C1 segment of cervical spinal cord (tissue), 14 donors: ENCODE measurements around the gene MAFF.

Experiments used
- DNase-seq, 14 donors: peaks; one replicate each; lab custom pipeline; 2025; lab: John Stamatoyannopoulos, UW

The MAFF gene

DNA sequence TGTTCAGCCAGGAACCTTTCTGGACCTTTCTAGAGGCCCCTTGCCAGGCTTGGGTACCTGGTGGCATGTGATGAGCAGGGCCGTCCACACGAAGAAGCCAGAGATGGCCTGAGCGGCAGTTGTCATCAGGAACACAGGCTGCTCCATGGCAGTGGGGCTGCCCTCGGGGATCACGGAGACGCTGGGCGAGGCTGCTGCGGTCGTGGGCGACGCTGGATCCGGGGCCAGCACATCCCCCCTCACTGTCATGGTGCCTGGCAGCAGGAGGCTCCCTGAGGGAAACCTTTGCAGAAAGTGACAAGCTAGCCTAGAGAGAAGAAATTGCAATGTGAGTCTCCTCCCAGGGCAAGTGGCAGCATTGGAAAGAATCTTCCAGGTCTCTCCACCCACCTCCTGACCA, 45.9 kb downstream of the MAFF start:
- no peak for DNase-seq

GRCh38 chr22:38248280-38248679, 46.5 kb downstream of the MAFF start:
- no peak for DNase-seq

- no peak for DNase-seq
Measured at GRCh38 chr22:38249301-38249700, 47.5 kb downstream of the MAFF start.

GRCh38 chr22:38249803-38250642, 48.2 kb downstream of the MAFF start:
- no peak for DNase-seq

DNA sequence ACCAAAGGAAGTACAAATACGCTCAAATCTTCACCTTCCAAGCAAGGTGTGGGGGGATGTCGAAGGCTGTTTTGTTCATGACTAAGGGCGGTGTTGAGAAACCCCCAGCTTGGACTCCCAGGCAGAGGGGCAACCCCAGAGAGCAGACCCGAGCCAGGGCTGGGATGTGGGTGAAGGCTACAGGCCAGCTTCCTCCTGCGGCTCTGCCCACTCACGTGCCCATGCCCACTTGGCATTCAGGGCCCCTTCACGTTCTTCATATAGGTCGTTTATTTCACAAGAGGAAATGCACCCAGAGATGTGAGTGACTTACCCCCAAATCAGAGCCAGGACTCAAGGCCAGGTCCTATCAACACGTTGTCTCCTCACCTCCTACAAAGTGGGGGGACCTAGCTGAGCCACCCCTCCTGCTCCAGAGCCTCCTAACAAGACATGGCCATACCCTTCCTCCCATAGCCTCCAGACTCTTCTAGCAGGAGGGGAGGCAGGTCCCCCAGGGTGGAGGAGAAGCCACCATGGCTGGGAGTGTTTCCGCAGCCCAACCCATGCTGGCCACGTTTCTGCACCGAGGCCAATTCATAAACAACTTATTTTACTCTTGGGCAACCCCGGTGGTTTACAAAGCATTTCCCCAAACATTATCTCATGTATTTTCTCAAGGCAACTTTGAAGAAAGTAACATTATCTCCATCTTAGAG, 49.0 kb downstream of the MAFF start:
- DNase-seq: no peak

GRCh38 chr22:38251341-38251692, 49.5 kb downstream of the MAFF start:
- no peak for DNase-seq

DNA sequence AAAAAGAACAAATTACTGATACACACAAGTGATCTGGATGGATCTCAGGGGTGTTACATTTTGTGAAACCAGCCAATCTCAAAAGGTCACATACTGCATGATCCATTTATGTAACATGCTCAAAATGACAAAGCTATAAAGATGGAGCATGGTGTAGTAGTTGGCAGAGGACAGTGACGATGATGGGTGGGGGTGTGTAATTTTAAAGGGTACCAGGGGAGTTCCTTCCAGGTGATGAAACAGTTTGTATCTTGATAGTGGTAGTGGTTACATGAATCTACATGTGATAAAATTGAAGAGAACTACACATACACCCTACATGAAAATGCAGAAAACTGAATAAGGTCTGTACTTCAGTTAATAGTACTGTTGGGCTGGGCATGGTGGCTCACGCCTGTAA, 53.9 kb downstream of the MAFF start:
- DNase-seq: no peak

DNA sequence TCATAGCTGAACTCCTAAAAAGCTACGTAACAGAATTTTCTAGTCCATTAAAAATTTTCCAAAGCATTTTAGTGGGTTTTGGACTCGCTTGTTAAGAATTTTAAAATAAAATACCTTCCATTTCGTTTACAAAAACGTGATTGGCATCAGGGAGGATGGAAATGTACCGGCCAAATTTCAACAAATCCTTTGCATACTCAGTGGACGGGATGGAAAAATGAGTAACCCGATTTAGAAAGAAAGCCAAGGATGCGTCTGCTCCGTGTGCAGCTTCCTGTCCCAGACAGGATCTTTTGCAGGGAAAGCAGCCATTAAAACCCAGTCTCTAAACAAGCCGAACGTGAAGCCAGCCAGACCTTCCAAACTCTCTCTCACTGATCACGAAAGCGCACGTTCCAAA, 55.4 kb downstream of the MAFF start:
- peak in 1 of 14 donors; percentile 9 for DNase-seq

DNA sequence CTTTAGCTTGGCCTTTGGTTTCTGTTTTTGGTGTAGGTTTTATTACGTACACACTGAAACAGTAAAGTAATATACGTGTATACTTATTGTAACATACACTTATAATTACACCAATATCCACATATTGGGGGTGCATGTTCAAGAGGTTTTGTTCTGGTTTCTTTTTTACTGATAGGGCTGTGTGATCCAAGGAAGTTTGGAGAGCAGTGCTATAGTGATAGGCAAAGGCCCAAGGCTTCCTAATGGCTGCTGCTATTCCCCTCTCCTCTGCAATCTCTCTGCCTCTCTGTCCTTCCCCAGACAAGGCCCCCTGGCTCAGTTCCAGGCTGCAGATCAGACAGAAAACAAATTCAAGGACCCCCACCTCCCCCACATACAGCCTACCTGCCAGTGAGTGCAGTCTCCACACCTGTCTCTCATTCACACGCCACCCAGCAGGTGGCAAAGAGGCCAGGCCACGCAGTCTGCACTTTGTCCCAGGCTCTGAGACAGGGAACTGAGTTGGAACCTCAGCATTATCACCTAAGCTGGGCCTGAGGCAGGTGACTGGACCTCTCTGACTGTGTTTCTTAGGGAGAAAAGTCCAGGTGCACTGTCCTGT, 56.0 kb downstream of the MAFF start:
- peak in 1 of 14 donors; percentile 10 for DNase-seq

GRCh38 chr22:38258895-38259294, 57.1 kb downstream of the MAFF start:
- no peak for DNase-seq

GRCh38 chr22:38259370-38259769, 57.6 kb downstream of the MAFF start:
- peak in 1 of 14 donors; percentile 19 for DNase-seq

DNA sequence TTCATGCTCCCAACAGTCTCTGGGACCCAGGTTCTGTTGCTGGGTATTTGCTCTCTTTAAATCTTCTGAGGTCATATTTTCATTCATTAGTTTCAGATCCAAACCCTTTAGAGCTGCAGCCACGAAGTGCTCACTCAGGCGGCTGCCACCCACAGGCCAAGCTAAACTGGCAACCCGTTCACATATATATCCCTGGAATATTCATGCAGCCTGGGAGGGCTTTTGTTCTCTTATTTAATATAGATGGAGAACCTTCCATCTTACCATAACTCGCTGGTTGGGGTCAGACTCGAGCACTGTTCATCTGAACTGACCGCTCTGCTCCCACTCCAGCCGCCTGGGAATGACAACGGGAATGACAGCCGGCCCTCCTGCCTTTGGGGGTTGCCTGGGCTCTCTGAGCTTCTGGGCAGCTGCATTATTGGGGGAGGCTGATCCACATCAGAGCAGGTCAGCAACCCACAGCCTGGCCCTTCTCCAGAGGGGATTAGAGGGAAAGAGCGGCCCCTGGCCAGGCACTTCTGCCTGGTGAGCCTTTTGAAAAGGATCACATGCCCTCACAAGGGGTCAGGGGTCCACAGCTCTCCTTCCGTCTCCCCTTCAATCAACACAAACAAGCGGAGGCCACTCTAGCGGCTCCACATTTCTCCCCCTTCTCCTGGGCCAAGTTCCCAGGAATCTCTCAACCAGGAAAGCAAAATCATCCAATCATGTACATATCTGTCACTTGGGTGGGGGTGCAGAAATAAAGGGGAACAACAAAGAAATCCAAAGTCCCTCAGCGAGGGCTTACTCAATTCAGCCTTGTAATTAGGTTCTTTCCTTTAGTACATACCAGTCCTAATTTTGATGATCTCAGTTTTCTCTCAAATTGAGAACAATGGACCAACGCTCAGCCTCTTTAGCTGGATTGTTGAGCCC, 59.2 kb downstream of the MAFF start:
- peak in 4 of 14 donors; percentile 41 to 64 (median 53) for DNase-seq

GRCh38 chr22:38262051-38262795, 60.4 kb downstream of the MAFF start:
- DNase-seq: peak in 10 of 14 donors; percentile 40 to 78 (median 56)

GRCh38 chr22:38264322-38264843, 62.6 kb downstream of the MAFF start:
- peak in 2 of 14 donors; percentile 15 to 17 for DNase-seq
